Thyroid gland (tissue), 4 donors: ENCODE data around the gene TMEM132C.

Experiments used
- POLR2A ChIP-seq, 2 donors: fragments of 450-650 bp; IDR thresholded peaks; one replicate each; pipeline ENCODE4 v1.6.1; 2017; ENCODE audit warnings: antibody characterized with exemption in 2 of 2, mild to moderate bottlenecking in 2 of 2, moderate library complexity in 1 of 2
- TF ChIP-seq, protein P1 (sequence below), 6 experiments: fragments of 200-600 bp in 3 of 6; fragments of 450-650 bp in 3 of 6; sonication (generic) in 3 of 6; IDR thresholded peaks; one replicate each; pipeline ENCODE4 v1.5.1; 2016 to 2019; ENCODE audit warnings: antibody characterized with exemption in 6 of 6, mild to moderate bottlenecking in 2 of 6, inconsistent platforms in 1 of 6, moderate library complexity in 1 of 6

DNA sequence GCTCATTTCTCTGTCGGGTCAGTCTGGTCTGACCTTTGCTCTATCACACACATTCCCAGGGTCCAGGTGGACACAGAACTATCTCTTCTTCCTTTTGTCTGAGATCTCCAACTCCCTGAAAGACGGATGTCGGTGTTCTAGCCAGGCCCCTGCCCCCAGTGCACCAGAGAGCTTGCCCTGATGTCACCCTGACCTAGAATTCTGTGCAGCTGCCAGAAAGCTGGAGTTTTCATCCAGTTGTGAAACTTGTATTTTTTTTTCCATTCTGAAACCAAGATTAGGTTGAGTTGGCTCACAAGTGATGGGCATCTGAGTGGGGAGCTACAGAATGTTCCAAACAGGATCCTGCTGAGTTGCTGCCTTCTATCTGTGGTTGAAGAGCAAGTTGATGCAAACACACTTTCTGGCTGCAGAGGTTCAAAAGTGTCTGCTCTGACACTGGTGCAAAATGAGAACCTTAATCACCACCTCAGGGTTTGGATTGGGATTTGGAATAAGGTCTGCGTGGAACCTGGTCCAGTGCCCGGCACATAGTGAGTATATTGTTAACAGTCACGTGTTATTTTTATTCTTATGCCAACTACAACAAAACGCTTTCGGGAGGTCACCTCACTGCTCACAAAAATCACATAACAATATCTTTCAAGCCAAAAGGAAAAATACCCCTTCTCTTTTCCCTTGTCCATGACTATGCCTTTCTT is 345.3 kb downstream of the TMEM132C start:
- TF ChIP-seq POLR2A (IDR thresholded peaks at IDR 0.05), result no peak
- TF ChIP-seq, protein P1, sequence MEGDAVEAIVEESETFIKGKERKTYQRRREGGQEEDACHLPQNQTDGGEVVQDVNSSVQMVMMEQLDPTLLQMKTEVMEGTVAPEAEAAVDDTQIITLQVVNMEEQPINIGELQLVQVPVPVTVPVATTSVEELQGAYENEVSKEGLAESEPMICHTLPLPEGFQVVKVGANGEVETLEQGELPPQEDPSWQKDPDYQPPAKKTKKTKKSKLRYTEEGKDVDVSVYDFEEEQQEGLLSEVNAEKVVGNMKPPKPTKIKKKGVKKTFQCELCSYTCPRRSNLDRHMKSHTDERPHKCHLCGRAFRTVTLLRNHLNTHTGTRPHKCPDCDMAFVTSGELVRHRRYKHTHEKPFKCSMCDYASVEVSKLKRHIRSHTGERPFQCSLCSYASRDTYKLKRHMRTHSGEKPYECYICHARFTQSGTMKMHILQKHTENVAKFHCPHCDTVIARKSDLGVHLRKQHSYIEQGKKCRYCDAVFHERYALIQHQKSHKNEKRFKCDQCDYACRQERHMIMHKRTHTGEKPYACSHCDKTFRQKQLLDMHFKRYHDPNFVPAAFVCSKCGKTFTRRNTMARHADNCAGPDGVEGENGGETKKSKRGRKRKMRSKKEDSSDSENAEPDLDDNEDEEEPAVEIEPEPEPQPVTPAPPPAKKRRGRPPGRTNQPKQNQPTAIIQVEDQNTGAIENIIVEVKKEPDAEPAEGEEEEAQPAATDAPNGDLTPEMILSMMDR (IDR thresholded peaks at IDR 0.05), result no peak
